Ovary (tissue), 10 donors: ENCODE results near the gene RORC. TPM values are rescaled to one million over a fixed set of nuclear protein-coding genes. Genes with fewer than 3 reads are reported as not detected.
"Not testable (repeated sequence)": the region's sequence is repeated elsewhere in the genome, so short reads cannot be mapped to it uniquely, and the experiment has no call there.

Source experiments
- DNase-seq, 5 donors: peaks; one replicate each; pipeline ENCODE4 v3.0.0-alpha.2; 2019 to 2020
- H3K27ac ChIP-seq, 2 donors: fragments of 200-600 bp; one replicate each; pipeline versions ENCODE4 v1.5.1 to v1.8.0; 2019 to 2022
- H3K27me3 ChIP-seq: fragments of 200-600 bp; one replicate; pipeline ENCODE4 v1.8.0; 2022
- H3K36me3 ChIP-seq: fragments of 200-600 bp; sonication (generic); one replicate; pipeline ENCODE4 v1.5.1; 2019
- H3K4me1 ChIP-seq: one replicate; pipeline ENCODE4 v1.8.1; 2013; ENCODE audit warnings: mild to moderate bottlenecking, moderate library complexity; ENCODE audit not compliant: insufficient read depth
- H3K4me3 ChIP-seq: fragments of 200-600 bp; sonication (generic); one replicate; pipeline ENCODE4 v1.5.1; 2017
- H3K9me3 ChIP-seq, 2 donors: fragments of 200-600 bp in 1 of 2; sonication (generic) in 1 of 2; one replicate each; pipeline versions ENCODE4 v1.5.1 to v1.8.1; 2013 to 2019; ENCODE audit warnings: mild to moderate bottlenecking in 1 of 2, moderate library complexity in 1 of 2
- CTCF ChIP-seq, 3 donors: fragments of 450-650 bp in 2 of 3; fragments of 200-600 bp in 1 of 3; IDR thresholded peaks; one replicate each; pipeline versions ENCODE4 v1.5.1 to v1.8.0; 2016 to 2022; ENCODE audit warnings: antibody characterized with exemption in 3 of 3, mild to moderate bottlenecking in 1 of 3
- EP300 ChIP-seq: sonication (generic); formaldehyde crosslinking; IDR thresholded peaks from one replicate; pipeline ENCODE4 v1.6.1; 2017; ENCODE audit warnings: antibody characterized with exemption
- POLR2A ChIP-seq: fragments of 450-650 bp; IDR thresholded peaks from one replicate; pipeline ENCODE4 v1.6.1; 2017; ENCODE audit warnings: antibody characterized with exemption, mild to moderate bottlenecking, moderate library complexity
- WGBS, 3 donors: extraction: QIAGEN DNeasy Blood & Tissue Kit in 1 of 3; methylation state at CpG; one replicate each; pipeline versions ENCODE4 v1.1.5 to v1.1.7; 2013 to 2017; 5-methylcytosine and 5-hydroxymethylcytosine counted together
- intact Hi-C, 4 donors: fragments of 100-400 bp; cut with DNase I; formaldehyde crosslinking; loops; one replicate each; pipeline versions ENCODE4 v1.11.0 to v1.15.1; 2022 to 2023
- long read RNA-seq, 3 donors: library from polyadenylated mRNA in 2 of 3; unstranded in 2 of 3; transcript quantifications; one replicate each; pipeline ENCODE4 v2.0.0 and lab custom pipeline, GENCODE V29; 2021 to 2026
- polyA plus RNA-seq, 2 donors: library from polyadenylated mRNA; stranded (reverse); fragments of 200-250 nt in 1 of 2; fragments of 350-450 nt in 1 of 2; fragmentation: Illumina TruSeq in 1 of 2; extraction: RNeasy Lipid Tissue Mini Kit (QIAGEN cat#74804) in 1 of 2; gene quantifications; one replicate each; pipeline ENCODE4 v1.2.3, GENCODE V29; 2013 to 2014
- total RNA-seq, 7 donors: library from RNA; depleted of rRNA in 2 of 7; stranded (reverse); fragments of >200 nt in 2 of 7; fragmentation: NEBNext Ultra II Directional in 3 of 7; extraction: Animal tissue kit (Norgen Biotek cat#: 25700) in 3 of 7; gene quantifications; one replicate each; pipeline versions ENCODE4 v1.1.0 to v1.2.4, GENCODE V29; 2016 to 2023
- donor health status: DM: no; HTN: no; CAD: no; lungs with moderate emphysema.
- donor health status: DM: no; HTN: no; CAD: no.
- donor health status: Bipolar disorder and iron deficiency.
- donor health status: DM: yes; HTN: yes; CAD: no.
- donor health status: DM: no; HTN: no; CAD: no.
- donor health status: DM: yes; HTN: yes; CAD: no.

The RORC gene
- total RNA-seq, result 10 to 100 TPM in 1 of 7 donors, 1 to 10 TPM in 2, under 1 TPM in 4; 0.18 to 22.3 (median 0.83) TPM
- under 1 TPM; 0.39 to 0.48 TPM for polyA plus RNA-seq
- long read RNA-seq, donor 1, result 0 reads
- long read RNA-seq, donor 2, partial matches to known transcripts, result 0 of 1 reads
- long read RNA-seq, donor 2, other reads (novel, unspliced or antisense), result 0 of 1 reads
- long read RNA-seq, donor 3, partial matches to known transcripts, result 1 of 1 reads
- long read RNA-seq, donor 3, other reads (novel, unspliced or antisense), result 0 of 1 reads

GRCh38 chr1:151831605-151832004, at the start of gene RORC:
RORC (minus strand) TSS chr1:151831802; CDS start chr1:151831764, 38 bp downstream.
- TF ChIP-seq EP300, result no peak
- TF ChIP-seq POLR2A, result no peak
- TF ChIP-seq CTCF (IDR thresholded peaks at IDR 0.05), result no peak
- Histone ChIP-seq H3K27ac (no peak within 1 kb of the TSS), H3K4me3 (no peak within 1 kb of the TSS), H3K36me3 (no peaks in the 10 kb centered on the region), H3K4me1 (no peaks in the 10 kb centered on the region), H3K27me3 (no peaks in the 10 kb centered on the region), H3K9me3 (no peaks in the 10 kb centered on the region)
- no peak for DNase-seq
- intact Hi-C loops, result no loop called here
- 78 to 83% (median 80%) methylated on average over 5 of the region's 5 CpGs for WGBS, 3 donors

DNA sequence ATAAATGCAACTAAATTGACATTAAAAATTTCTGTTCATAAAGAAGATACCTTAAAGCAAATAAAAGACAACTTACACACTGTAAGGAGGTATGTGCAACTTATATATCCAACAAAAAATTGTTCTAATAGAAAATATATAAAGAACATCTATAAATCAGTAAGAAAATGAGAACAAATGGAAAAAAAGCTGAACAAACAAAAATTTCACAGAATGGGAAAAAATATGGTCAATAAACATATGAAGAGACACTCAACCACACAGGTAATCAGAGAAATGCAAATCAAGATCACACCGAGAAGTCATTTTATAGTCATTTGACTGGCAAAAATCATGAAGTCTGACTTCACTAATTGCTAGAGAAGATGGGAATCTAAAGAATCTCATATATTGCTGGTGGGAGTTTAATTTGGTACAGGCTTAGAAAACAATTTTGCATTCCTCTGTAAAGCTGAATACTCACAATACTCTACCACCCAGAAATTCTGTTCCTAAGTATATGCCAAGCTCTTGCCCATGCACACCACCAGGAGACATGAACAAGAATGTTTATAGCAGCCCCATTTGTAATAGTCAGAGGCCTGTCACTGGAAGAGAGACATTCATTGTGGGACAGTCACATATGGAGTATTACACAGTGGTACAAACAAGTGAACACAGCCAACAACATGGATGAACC, 44.0 kb upstream of the RORC start:
- intact Hi-C loops, result no loop called here
- H3K36me3 ChIP-seq, result no peaks in the 10 kb centered on the region
- H3K27me3 ChIP-seq, result no peaks in the 10 kb centered on the region

DNA sequence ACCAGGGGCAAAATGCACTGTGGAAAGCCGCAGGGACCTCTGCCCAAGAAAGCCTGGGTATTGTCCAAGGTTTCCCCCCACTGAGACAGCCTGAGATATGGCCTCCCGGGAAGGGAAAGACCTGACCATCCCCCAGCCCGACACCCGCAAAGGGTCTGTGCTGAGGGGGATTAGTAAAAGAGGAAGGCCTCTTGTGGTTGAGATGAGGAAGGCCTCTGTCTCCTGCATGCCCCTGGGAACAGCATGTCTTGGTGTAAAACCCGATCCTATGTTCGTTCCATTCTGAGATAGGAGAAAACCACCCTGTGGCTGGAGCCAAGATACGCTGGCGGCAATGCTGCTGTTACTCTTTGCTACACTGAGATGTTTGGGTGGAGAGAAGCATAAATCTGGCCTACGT, 41.2 kb upstream of the RORC start:
- H3K9me3 ChIP-seq, H3K27ac ChIP-seq, intact Hi-C loops, H3K4me1 ChIP-seq, H3K4me3 ChIP-seq, H3K27me3 ChIP-seq, DNase-seq, H3K36me3 ChIP-seq: not testable (repeated sequence)
- 29 to 57% (median 39%) methylated on average over 9 of the region's 9 CpGs for WGBS, 3 donors

More for the DNA sequence above, 44.0 kb upstream of the RORC start:
- Histone ChIP-seq H3K9me3 (no peaks in the 10 kb centered on the region), H3K4me1 (no peaks in the 10 kb centered on the region), H3K27ac (no peak overlapping the region), H3K4me3 (no peak overlapping the region)
- TF ChIP-seq EP300 (no peak), POLR2A (no peak), CTCF (IDR thresholded peaks at IDR 0.05) (no peak)
- no peak for DNase-seq
- WGBS, 3 donors, result 93 to 97% (median 94%) methylated on average over 1 of the region's 1 CpG

GRCh38 chr1:151871284-151872030, 39.9 kb upstream of the RORC start:
- Histone ChIP-seq H3K9me3 (no peaks in the 10 kb centered on the region), H3K4me1 (no peaks in the 10 kb centered on the region), H3K27me3 (no peaks in the 10 kb centered on the region), H3K36me3 (no peaks in the 10 kb centered on the region), H3K4me3 (no peak overlapping the region), H3K27ac (no peak overlapping the region)
- 56 to 74% (median 57%) methylated on average over 5 of the region's 5 CpGs for WGBS, 3 donors
- intact Hi-C loops, result no loop called here
- no peak for DNase-seq
- TF ChIP-seq CTCF (IDR thresholded peaks at IDR 0.05) (no peak), EP300 (no peak), POLR2A (no peak)
